HEK293T (cell line): ENCODE measurements around the gene CDH12.

ENCODE experiments used
- ARNT ChIP-seq: fragments of 450-650 bp; IDR thresholded peaks from 2 replicates; pipeline ENCODE4 v1.6.1; 2017; ENCODE audit warnings: mild to moderate bottlenecking
- BHLHE40 ChIP-seq: fragments of 450-650 bp; IDR thresholded peaks from 2 replicates; pipeline ENCODE4 v1.6.1; 2016; ENCODE audit warnings: mild to moderate bottlenecking, moderate library complexity, borderline replicate concordance
- CTBP1 ChIP-seq: fragments of 450-650 bp; IDR thresholded peaks from 2 replicates; pipeline ENCODE4 v1.6.1; 2016; ENCODE audit warnings: borderline replicate concordance
- ELF4 ChIP-seq: fragments of 450-650 bp; IDR thresholded peaks from 2 replicates; pipeline ENCODE4 v1.6.1; 2017; ENCODE audit warnings: antibody characterized with exemption
- FOXA1 ChIP-seq: fragments of 450-650 bp; IDR thresholded peaks from 2 replicates; pipeline ENCODE4 v1.6.1; 2016; ENCODE audit warnings: mild to moderate bottlenecking
- FOXK2 ChIP-seq: fragments of 450-650 bp; IDR thresholded peaks from 2 replicates; pipeline ENCODE4 v1.6.1; 2016; ENCODE audit warnings: mild to moderate bottlenecking
- FOXM1 ChIP-seq: fragments of 450-650 bp; IDR thresholded peaks from 2 replicates; pipeline ENCODE4 v1.6.1; 2017; ENCODE audit warnings: mild to moderate bottlenecking, borderline replicate concordance
- HDGF ChIP-seq: fragments of 450-650 bp; IDR thresholded peaks from 2 replicates; pipeline ENCODE4 v1.6.1; 2017; ENCODE audit warnings: antibody characterized with exemption, borderline replicate concordance
- L3MBTL2 ChIP-seq: fragments of 450-650 bp; conservative IDR thresholded peaks from 2 replicates; pipeline ENCODE4 v1.6.1; 2016; ENCODE audit warnings: mild to moderate bottlenecking
- LEF1 ChIP-seq: fragments of 450-650 bp; IDR thresholded peaks from 2 replicates; pipeline ENCODE4 v1.6.1; 2017; ENCODE audit warnings: mild to moderate bottlenecking, borderline replicate concordance
- NFRKB ChIP-seq: fragments of 450-650 bp; IDR thresholded peaks from 2 replicates; pipeline ENCODE4 v1.6.1; 2016; ENCODE audit warnings: mild to moderate bottlenecking, moderate library complexity
- SP1 ChIP-seq: fragments of 450-650 bp; IDR thresholded peaks from 2 replicates; pipeline ENCODE4 v1.6.1; 2017
- TARDBP ChIP-seq: fragments of 450-650 bp; IDR thresholded peaks from 2 replicates; pipeline ENCODE4 v1.6.1; 2016

GRCh38 chr5:22706901-22707300 is 146.2 kb downstream of the CDH12 start:
- TF ChIP-seq BHLHE40: no peak
- no peak for TF ChIP-seq ELF4
- TF ChIP-seq HDGF: no peak
- no peak for TF ChIP-seq FOXA1
- TF ChIP-seq FOXK2: no peak
- no peak for TF ChIP-seq TARDBP
- TF ChIP-seq FOXM1: no peak
- no peak for TF ChIP-seq CTBP1
- TF ChIP-seq ARNT: no peak
- TF ChIP-seq SP1: no peak
- TF ChIP-seq L3MBTL2: no peak
- TF ChIP-seq LEF1: no peak
- no peak for TF ChIP-seq NFRKB
